Gastroesophageal sphincter (tissue), 3 donors: ENCODE measurements around the gene ETS2.

Experiments used
- CTCF ChIP-seq, 4 experiments: fragments of 200-600 bp in 2 of 4; fragments of 450-650 bp in 2 of 4; sonication (generic) in 1 of 4; IDR thresholded peaks; one replicate each; pipeline ENCODE4 v1.5.1; 2017 to 2019; ENCODE audit warnings: antibody characterized with exemption in 4 of 4, mild to moderate bottlenecking in 2 of 4, moderate library complexity in 2 of 4
- EP300 ChIP-seq: sonication (generic); formaldehyde crosslinking; IDR thresholded peaks from one replicate; pipeline ENCODE4 v1.6.1; 2017; ENCODE audit warnings: antibody characterized with exemption, mild to moderate bottlenecking
- POLR2A ChIP-seq, 2 donors: fragments of 450-650 bp; IDR thresholded peaks; one replicate each; pipeline ENCODE4 v1.6.1; 2017; ENCODE audit warnings: antibody characterized with exemption in 2 of 2, mild to moderate bottlenecking in 2 of 2, moderate library complexity in 1 of 2
- POLR2AphosphoS5 ChIP-seq: sonication (generic); formaldehyde crosslinking; IDR thresholded peaks from one replicate; pipeline ENCODE4 v1.6.1; 2017; ENCODE audit warnings: antibody characterized with exemption

- TF ChIP-seq POLR2AphosphoS5 (no peak), CTCF (IDR thresholded peaks at IDR 0.05) (no peak), POLR2A (IDR thresholded peaks at IDR 0.05) (no peak), EP300 (no peak)
Measured at GRCh38 chr21:38869196-38869595, 63.5 kb downstream of the ETS2 start.
